NCI-H2227 (cell line): ENCODE results near the gene PER2.

Experiments used
- DNase-seq: peaks from one replicate; lab custom pipeline; 2025; ENCODE audit not compliant: unreplicated experiment; lab: John Stamatoyannopoulos, UW

Gene PER2

DNA sequence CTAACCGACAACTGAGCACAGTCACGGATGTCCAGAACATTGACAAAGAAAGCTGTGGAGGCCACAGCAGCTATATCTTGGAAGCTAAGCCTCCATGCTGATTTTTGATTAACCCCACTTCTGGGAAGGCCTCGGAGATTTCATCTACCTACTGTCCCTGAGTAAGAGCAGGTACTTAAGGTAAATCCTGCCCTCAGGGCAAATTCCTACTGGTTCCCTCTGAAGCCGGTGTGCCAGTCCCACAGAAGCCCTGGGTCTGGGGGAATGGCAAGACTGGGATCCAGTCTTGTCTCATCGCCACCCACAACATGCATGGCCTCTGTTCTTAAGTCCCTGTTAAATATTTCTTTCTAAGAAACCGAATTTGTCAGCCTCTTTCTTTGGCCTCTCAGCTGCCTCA, 18.7 kb downstream of the PER2 start:
- DNase-seq = no peak

DNA sequence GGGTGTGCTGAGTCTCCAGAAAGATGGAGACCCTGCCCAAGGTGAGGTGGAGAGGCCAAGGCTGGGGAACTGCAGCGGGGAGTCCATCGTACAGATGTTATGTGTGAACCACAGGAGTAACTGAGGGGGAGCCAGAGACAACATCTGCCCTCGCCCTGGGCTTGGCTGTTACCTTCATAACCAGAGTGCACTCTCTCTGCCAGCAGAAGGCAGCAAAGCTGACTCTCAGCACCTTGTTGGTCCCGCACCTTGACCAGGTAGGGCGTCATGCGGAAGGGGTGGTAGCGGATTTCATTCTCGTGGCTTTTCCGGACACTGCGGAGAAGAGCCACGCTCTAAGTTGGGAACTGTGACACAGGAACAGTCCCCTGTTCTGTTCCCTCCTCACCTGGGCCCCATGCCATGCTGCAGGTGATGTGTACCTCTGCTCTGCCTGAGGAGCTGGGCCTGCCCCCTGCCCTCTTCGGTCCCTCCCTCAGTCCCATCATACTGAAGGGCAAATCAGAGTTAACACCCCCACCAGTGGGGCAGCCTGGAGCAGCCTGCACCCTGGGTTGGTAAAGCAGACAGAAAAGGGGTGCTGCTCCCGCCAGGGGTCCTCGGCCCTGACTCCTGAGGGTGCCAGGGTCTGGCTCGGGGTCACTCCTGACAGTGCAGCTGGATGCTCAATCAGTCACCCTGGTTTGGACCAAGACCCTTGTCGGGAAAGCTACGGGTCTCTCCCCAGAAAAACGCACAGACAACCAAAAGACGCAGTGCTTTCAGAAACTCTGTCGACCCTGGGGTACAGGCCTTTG, 20.3 kb downstream of the PER2 start:
- no peak for DNase-seq

DNA sequence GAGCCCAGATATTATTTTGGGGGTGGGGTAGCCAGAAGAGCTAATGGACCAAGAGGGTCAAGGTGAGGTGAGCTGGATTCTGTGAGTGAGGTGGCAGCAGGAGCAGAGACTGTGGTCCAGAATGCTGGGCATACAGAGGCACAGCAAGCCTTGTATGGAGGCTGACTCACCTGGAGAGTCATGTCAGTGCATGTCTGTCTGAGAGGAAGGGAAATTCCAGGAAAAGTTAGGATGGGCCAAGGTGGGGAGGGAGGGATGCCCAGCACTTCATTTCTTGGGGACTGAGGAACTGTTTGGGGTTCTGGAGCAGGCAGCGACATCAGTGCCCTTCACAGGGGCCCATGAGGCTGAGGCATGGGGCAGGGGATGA, 21.1 kb downstream of the PER2 start:
- DNase-seq = no peak

DNA sequence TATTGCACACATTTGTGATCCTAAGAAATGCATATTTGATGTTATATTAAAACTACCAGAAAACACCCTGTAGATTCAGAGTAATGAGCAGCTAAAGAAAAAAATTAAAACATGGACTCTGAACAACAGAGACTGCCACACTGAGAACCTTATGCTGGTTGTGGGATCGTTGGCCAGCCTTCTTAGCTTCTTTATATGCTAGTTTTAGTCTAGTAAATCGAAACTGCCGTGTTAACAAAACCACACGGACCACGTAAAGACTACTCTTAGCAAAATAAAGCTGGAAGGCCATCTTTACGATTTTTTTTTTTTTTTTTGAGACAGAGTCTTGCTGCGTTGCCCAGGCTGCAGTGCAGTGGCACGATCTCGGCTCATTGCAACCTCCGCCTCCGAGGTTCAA, 22.8 kb downstream of the PER2 start:
- DNase-seq = no peak

DNA sequence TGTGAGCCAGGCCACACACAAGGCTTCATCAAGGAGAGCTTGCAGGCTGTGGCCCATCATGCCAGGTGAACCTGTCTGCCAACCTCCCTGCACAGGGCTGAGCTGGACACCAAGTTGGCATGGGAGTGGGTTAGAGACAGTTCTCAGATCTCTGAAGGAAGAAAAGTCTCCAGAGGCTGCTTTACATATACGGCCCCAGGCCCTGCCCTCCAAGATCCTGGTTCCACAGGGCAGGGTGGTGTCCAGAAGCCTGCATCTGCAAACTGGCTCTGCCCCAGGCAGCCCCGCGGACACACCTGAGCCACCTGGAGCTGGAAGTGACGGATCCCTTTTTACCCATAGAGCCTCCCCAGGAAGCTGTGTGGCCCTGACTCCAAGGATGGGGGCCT, 24.3 kb downstream of the PER2 start:
- no peak for DNase-seq

DNA sequence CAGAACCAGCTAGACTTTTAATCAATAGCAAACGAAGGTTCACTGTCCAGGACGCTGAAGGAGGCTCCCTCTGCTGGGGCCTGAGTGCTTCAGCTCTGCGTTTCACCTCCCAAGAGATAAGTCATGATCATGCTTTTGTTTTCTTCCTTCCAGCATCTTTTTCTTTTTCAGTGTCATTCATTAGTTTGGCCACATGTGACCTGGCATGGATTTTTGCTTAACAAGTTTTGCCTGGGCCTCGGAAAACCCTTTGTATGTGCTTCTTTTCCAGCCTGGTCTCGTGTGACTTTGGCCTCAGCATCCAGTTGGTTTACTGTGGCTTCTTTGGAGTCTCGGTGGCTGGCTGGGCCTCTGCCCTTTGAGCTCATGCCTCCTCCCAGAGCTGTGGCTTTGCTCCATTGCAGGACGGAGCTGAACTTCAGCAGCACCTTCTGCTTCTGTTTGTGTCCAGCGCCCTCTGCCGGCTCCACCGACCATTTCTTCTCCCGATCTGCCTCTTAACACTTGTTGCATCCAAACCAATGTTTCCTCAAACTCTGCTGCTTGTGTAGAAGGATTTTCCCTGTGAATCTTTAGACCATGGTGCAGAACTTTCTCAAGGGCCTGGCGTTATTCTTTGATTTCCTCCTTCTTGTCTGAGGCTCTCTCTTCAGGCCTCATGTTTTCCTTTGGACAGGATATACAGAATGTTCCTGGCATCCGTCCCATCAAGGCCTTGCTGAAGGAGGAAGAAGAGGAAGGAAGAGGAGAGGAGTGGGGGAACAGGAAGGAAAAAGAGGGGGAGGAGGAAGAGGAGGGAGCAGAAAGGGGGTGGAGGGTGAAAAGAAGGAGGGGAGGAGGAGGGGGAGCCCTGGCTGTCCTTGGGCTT, 25.0 kb downstream of the PER2 start:
- peak; percentile 74 for DNase-seq

DNA sequence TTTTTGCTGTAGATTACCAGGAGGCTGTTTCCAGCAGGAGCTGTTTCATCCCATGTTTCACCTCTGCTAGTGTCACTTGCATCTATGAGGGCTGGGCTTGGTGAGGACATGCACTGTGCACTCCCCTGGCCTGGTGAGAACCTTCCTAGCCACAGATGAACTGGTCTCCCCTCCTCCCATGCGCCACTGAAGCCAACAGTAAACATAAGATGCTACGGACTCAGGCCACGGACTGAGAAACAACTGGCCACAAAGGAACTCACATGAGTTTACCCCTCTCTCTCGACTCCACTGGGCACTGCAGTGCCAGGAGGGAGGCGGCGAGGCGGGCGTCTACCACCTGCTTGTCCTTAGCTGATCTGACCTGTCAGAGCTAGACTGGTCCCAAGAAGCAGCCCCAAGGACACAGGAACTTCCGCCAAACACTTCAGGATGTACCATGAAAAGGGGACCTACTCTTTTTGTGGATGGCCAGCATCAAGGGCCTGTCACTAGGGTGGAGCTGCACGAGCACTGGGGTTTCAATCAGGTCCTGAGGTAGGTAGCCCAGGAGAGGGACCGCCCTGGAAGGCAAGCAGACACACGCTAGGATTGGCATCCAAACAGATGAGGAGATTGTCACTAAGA, 25.8 kb downstream of the PER2 start:
- DNase-seq = no peak

DNA sequence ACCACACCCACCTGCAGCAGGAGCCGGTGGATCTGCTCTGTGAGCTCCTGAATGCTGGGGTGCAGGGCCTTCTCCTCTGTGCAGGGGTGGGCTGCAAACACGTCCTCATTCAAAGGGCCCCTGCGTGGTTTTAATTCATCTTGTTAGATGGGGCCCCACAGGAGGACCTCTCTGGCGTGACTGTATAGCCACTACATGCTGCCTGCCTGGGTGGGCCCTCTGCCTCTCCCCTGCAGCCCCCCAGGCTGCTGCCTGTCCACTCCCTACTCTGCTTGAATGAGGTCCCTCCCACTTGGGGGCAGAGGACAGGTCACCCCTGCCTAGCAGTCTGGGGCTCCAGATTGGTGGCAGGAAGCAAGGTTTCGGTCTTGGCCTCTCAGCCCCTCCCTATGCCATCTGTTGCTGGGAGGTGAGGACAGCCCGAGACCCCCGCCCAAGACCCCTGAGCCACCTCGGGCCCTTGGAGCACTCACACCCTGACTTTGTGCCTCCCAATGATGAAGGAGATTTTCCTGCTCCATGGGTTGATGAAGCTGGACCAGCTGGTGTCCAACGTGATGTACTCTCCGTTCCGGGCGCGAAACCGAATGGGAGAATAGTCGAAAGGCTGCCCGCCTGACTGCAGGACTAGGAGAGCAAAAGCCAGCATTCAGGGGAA, 26.6 kb downstream of the PER2 start:
- DNase-seq = no peak

DNA sequence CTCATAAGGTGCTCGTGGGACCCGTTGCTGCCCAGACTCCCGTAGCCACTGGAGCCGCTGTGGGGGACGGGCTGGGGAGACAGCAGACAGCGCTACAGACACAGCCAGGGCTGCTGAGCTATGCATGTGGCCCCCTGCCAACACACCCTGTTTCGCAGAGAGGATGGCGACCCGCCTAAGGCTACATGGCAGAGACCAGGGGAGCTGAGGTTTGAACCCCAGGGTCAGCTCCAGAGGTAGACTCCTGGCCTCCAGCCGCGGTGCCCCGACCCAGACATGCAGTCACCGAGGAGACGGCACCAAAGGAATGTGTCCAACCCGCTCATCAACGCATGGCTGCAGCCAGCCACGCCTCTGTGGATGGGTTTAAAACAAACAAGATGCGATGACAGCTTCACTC, 27.5 kb downstream of the PER2 start:
- no peak for DNase-seq

DNA sequence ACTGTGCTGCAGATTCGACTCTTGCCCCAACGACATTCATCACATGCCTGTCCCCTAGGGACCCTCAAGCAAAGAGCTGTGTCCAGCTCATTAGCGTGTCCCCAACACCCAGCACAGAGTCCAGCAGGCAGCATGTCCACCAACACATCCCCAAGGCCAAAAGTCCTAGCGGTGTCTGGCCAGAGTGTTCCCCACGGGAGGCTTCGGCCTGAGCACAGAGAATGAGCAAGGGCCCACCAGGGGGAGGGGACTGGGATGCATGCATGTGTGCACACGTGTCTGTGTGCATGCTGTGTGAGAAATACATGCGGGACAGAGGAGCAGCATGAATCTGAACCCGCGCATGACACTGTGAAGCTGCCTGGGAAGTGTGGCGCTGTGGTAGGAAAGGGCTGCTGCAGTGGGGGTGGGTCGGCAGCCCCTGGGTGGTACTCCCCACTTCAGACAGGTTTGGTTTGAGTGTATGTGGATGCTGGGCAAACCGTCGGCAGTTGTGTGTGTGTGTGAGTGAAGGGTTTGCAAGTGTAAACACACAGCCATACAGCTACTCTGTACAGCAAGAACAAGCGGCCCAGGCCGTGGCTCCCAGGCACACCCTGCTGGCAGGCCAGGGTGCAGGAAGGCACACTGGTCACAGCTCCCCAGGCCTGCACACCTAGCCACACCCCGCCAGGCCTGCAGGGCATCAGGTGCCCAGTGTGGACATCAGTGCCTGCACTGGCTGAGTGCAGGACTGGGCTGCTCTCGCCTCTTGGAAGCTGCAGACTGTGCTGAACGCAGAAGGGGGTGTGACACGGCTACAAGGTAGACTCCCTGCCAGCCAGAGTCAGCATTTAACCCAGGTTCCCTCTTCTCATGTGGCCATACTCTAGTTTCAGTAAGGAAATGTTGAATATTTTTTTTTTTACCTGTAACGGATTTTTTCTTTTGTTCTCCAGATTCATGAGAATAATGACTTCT, 29.1 kb downstream of the PER2 start:
- no peak for DNase-seq

DNA sequence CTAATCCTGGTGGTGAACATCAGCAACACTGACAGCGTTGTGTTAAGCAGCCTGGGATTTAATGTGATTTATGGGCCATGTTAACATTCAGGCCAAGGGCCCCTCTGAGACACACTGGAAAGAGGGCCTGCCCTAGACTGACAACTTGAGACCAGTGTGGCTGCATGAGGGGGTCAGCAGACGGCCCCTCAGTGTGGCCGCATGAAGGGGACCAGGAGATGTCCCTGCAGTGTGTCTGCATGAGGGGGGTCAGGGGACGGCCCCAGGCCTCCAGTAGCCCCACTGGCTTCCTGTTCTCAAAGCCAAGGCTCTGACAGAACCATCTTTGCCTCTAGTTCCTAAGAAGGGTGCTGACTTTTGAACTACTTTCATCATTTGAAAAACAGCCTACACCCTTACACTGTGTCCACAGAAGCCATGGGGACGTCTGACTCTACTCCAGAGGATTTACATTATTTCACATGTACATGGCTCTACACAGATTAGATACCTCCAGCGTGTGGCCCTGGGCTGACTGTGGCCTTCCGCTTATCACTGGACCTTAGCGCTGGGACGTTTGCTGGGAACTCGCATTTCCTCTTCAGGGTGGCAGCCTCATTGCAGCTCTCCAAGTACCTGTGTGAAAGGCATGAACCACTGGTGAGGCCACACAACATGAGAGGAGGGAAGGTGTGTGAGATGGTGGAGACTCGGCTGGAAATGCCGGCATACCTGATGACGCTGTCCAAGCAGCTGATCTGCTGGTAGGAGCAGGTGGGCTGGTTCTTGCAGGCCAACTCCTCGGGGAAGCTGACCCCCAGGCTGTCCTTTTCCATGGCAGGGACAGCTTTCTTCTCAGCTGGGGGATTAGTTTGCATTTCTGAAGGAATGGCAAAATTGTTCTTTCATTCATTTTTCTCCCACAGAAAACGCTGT, 30.4 kb downstream of the PER2 start:
- no peak for DNase-seq

DNA sequence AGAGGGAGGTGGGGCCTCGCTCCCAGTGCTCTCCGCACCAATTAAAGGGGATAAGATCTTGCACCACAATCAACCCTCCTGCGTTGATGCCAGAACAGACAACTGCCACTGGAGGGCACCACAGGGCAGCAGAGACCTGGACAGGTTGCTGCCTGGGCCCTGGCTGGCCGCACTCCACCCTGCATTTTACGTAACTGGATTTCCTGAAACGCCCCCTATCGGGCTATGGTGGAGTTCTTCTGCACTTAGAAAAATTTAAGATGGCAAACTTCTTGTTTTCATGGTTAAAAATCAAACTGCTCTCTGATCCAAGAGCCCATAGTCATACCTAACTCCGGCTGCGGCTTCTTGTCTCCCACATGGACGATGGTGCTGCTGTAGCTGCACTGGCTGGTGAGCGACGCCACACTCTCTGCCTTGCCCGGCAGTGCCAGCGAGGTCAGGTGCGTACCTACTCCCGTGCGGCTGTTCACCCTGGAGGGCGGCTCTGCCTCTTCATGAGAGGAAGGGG, 31.8 kb downstream of the PER2 start:
- DNase-seq = peak; percentile 86

DNA sequence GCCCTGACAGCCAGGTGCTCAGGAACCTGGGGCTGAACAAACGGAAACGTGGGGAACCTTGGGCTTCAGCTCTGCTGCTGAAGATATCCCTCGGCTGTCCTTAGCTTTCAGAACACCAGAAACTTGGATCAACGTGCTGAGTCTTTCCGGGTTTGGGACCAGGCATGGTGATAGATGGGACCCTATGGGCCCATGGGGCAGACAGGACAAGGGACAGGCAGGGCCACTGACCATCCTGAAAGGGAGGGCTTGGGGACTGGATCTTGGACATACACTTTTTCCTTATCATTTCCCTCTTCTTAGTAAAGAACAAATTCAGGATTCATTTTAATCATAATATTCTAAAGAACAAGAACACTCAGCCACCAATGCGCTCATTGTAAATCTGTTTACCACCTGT, 32.3 kb downstream of the PER2 start:
- DNase-seq = no peak

DNA sequence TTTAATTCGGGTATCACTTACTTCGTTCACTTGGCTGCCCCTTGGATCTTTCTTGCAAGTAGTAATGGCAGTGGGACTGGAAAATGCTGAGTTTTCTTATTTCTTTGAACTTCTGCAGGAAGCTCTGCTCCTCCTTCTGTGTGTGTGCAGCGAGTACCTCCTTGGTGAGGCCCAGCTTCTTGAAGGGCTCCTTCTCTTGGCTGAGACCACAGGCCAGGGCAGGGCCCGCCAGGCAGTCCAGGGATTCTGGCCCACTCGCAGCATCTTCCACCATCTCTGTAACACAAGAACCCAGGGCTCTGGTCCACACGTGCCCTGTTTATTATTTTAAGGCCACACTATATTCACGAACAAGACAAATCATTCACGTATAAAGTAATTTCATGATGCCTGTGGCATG, 32.8 kb downstream of the PER2 start:
- DNase-seq = no peak

DNA sequence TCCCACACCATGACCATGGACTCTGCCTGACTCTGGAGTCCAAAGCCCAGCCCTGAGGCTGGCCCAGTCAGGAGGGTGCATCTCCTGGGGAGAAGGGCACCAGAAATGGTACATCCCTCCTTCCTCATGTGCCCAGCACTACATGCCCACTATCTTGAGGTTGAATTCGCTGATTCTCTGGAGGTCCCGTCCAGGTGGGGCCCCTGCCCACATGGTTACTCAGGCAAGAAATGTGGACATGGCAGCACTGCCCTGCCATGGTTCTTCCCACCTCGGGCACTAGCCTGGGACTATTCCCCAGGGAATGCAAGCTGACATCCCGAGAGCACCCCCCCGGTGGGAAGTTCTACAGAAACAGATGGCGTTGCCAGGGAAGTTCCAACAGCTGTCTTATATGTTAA, 33.3 kb downstream of the PER2 start:
- no peak for DNase-seq

DNA sequence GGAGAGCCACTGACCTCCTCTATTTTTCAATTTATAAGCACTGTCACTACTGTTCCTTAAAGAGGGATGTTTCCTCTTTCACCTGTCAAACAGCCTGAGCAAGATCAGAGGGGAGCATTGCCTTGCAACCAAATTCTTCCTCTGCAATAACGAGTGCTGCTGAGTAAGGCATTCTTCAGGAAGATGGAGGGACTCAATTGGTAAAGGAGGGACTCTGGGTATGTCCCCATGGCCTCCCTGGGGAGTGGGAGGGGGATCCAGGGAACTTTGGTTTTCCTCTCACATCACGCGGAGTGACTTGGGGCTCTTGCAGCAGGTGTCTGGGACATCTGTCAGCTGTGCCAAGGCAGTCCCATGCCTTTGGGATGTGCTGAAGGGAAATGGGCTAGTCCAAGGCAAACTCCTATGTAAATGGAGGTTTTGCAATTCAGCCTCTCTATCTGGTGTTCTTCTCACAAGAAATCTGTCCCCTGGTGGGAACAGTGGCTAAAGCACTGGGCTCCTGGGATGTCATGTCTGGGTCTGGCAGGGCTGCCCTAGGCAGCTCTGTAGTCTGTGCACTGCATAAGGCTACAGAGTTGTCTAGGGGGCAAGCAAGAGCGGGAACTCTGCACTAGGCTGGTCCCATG, 34.2 kb downstream of the PER2 start:
- no peak for DNase-seq

DNA sequence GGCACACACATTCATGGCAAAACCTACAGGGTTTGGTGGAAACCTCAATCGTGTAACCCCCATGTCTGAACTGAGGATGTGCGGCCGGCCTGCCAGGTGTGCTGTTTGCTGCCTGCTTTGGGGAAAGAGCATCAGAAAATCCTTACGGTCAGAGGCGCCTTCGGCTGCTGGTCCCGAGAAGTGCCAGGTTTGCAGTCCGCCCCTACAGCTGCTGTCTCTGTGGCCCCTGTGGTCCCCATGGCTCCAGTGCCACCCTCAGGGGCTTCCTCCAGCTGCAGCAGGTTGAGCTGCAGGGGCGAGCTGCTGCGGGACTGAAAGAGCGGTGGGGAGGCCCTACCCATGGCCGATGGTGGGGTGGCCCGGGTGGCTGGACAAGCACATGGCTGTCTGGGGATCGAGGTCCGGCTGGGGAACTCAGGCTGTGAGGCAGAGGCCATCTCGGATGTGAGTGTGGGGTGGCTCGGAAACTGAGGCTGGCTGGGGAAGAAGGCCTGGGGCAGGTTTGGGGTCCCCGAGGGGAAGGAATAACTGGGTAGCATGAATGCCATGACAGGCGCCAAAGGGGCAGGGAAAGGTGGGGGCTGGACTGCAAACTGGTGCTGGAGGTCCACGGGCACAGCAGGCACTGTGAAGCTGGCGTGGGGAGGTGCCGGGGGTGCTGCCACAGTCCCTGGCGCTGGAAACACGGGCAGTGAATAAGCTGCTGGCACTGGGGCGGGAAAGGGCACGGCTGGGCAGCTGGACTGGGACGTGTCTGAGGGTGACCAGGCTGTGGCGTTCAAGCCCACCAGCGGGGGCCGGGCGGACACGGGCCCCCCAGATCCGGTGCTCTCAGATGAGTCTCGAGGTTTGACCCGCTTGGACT, 35.4 kb downstream of the PER2 start:
- DNase-seq = no peak

DNA sequence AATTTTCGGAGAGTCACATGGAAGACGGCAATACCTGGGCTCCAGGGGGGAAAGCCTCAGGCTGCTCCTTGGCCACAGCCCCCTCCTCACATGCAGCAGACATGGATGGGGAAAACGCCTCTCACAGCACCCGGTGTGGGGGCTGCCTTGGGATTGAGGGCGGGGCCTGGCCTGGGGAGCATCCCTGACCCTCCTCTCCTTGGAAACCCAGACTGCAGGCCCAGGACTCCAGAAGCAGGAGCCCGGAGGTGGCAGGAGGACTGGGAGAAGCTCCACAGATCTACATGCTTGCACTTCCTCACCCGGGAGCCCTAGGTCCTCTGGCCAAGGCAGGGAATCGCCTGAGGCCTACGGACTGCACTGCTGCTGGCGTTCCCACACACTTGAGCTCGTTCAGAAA, 36.4 kb downstream of the PER2 start:
- no peak for DNase-seq
